HEK293T (cell line): Measurements from ENCODE around the gene INS.

ENCODE experiments used
- BHLHE40 ChIP-seq: fragments of 450-650 bp; IDR thresholded peaks from 2 replicates; pipeline ENCODE4 v1.6.1; 2016; ENCODE audit warnings: mild to moderate bottlenecking, moderate library complexity, borderline replicate concordance
- ELF4 ChIP-seq: fragments of 450-650 bp; IDR thresholded peaks from 2 replicates; pipeline ENCODE4 v1.6.1; 2017; ENCODE audit warnings: antibody characterized with exemption
- FOXK2 ChIP-seq: fragments of 450-650 bp; IDR thresholded peaks from 2 replicates; pipeline ENCODE4 v1.6.1; 2016; ENCODE audit warnings: mild to moderate bottlenecking
- HDGF ChIP-seq: fragments of 450-650 bp; IDR thresholded peaks from 2 replicates; pipeline ENCODE4 v1.6.1; 2017; ENCODE audit warnings: antibody characterized with exemption, borderline replicate concordance
- L3MBTL2 ChIP-seq: fragments of 450-650 bp; conservative IDR thresholded peaks from 2 replicates; pipeline ENCODE4 v1.6.1; 2016; ENCODE audit warnings: mild to moderate bottlenecking
- LEF1 ChIP-seq: fragments of 450-650 bp; IDR thresholded peaks from 2 replicates; pipeline ENCODE4 v1.6.1; 2017; ENCODE audit warnings: mild to moderate bottlenecking, borderline replicate concordance
- SP1 ChIP-seq: fragments of 450-650 bp; IDR thresholded peaks from 2 replicates; pipeline ENCODE4 v1.6.1; 2017
- SUZ12 ChIP-seq: fragments of 450-650 bp; IDR thresholded peaks from 2 replicates; pipeline ENCODE4 v1.6.1; 2016; ENCODE audit warnings: mild to moderate bottlenecking
- TARDBP ChIP-seq: fragments of 450-650 bp; IDR thresholded peaks from 2 replicates; pipeline ENCODE4 v1.6.1; 2016

GRCh38 chr11:2207212-2207611 lies 46.2 kb upstream of the INS start:
- TF ChIP-seq TARDBP (no peak), ELF4 (no peak), BHLHE40 (no peak), LEF1 (no peak), HDGF (no peak), FOXK2 (no peak), L3MBTL2 (no peak), SUZ12 (no peak), SP1 (no peak)
